ENCODE measurements around the gene SPANXA1.
"Not testable (repeated sequence)": the region's sequence is repeated elsewhere in the genome, so short reads cannot be mapped to it uniquely, and the experiment has no call there.

SPANXA1 gene

GRCh38 chrX:141584638-141585037, at the start of gene SPANXA1:
SPANXA1 (minus strand) TSS chrX:141584738; CDS start chrX:141584678, 60 bp downstream.
- not testable (repeated sequence) for DNase-seq

GRCh38 chrX:141632124-141632523, 47.6 kb upstream of the SPANXA1 start:
- no peak for DNase-seq

- DNase-seq, result no peak
Observed at GRCh38 chrX:141619336-141619735, 34.8 kb upstream of the SPANXA1 start.

- no peak for DNase-seq
Observed at GRCh38 chrX:141609111-141609510, 24.6 kb upstream of the SPANXA1 start.

- DNase-seq, result not testable (repeated sequence)
Observed at GRCh38 chrX:141589408-141589807, 4.9 kb upstream of the SPANXA1 start, which contains the start of gene SPANXA2. SPANXA2 (plus strand) TSS chrX:141589708; CDS start chrX:141589768, 60 bp downstream.

- DNase-seq, result not testable (repeated sequence)
Observed at GRCh38 chrX:141542551-141542950, 42.0 kb downstream of the SPANXA1 start.
